ENCODE results near the gene MKNK1. TPM values are rescaled to one million over a fixed set of nuclear protein-coding genes. Genes with fewer than 3 reads are reported as not detected.

MKNK1 gene
- total RNA-seq, 4 donors from 2014 or later: 27.7 to 37.0 (median 29.3) TPM

DNA sequence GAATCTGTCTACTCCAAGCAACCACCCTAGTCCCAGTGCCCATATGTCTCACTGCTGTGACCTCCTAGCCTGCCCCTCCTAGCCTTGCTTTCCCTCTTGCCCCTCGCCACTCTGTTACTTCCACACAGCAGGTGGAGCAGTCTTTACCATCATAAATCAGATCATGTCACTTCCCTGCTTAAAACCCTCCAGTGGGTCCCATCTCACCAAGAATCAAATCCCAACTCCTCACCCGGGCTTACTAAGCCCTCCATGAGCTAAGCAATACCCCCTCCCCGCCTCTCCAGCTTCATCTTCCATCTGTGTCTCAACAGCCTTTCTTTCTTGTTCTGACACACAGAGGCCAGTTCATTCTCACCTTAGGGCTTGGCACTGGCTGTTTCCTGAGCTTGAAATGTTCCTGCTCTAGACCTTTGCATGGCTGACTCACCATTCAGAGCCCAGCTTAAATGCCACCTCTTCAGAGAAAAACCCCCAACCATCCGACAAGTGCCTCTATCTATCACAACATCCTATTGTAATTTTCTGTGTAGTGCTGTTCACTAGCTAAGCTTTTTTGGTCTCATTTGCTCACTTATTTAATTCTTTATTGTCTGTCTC lies 74.9 kb downstream of the MKNK1 start:
- Histone ChIP-seq H3K27ac (replicated peaks in 1 of 4) (no peak overlapping the region), H3K9me3 (no peaks in the 10 kb centered on the region), H3K36me3 (no peaks in the 10 kb centered on the region), H3K27me3 (peaks cover 0 to 50% (median 0%) of the 10 kb centered on the region in 4 donors), H3K4me1 (peaks cover 7 to 20% (median 14%) of the 10 kb centered on the region in 4 donors), H3K4me3 (no peak overlapping the region)
- TF ChIP-seq POLR2AphosphoS5 (IDR thresholded peaks at IDR 0.05) (no peak), POLR2A (IDR thresholded peaks at IDR 0.05; ENCODE audit: low read depth) (no peak), EP300 (IDR thresholded peaks at IDR 0.05) (no peak)
- TF ChIP-seq, protein P1, sequence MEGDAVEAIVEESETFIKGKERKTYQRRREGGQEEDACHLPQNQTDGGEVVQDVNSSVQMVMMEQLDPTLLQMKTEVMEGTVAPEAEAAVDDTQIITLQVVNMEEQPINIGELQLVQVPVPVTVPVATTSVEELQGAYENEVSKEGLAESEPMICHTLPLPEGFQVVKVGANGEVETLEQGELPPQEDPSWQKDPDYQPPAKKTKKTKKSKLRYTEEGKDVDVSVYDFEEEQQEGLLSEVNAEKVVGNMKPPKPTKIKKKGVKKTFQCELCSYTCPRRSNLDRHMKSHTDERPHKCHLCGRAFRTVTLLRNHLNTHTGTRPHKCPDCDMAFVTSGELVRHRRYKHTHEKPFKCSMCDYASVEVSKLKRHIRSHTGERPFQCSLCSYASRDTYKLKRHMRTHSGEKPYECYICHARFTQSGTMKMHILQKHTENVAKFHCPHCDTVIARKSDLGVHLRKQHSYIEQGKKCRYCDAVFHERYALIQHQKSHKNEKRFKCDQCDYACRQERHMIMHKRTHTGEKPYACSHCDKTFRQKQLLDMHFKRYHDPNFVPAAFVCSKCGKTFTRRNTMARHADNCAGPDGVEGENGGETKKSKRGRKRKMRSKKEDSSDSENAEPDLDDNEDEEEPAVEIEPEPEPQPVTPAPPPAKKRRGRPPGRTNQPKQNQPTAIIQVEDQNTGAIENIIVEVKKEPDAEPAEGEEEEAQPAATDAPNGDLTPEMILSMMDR (IDR thresholded peaks at IDR 0.05): no peak
- 67% methylated on average over 4 of the region's 4 CpGs for WGBS
- no peak for DNase-seq (ENCODE audit: extremely low spot score)
- intact Hi-C loops (cut with DNase I): loop anchor here (2.0 kb wide), 1 partner anchor 52 kb away; no protein-coding TSS in a partner anchor

DNA sequence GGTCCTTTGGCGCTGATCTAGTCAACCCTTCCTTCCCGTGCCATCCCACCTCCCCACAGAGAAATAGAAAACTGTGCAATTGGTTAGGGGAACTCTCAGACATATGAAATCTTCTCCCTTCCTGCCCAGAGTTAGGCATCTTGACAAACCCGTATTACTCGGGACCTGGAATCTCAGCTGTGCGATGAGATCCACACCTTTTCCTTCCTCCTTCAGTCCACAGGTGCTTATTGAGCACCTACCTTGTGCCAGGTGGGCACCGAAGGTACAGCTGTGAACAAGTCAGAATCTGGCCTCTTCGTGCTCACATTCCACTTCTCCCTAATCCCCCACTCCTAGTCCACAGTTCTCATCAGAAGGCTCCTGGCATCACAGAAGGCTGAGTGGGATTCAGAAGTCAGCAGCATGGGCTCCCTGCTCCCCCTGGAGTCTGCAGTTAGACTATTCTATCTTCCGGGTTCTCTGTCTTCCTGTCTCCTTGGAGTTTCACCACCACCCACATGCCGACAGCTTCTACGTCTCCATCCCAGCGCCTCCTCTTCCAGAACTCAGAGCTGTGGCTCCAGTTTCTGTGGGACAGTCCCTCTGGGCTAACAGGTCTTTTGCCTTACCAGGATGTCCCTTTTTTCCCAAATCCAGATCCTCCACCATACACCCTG lies 75.6 kb downstream of the MKNK1 start:
- Histone ChIP-seq H3K9me3 (no peaks in the 10 kb centered on the region), H3K4me1 (peaks cover 5 to 15% (median 9%) of the 10 kb centered on the region in 4 donors), H3K36me3 (no peaks in the 10 kb centered on the region), H3K27ac (replicated peaks in 1 of 4) (no peak overlapping the region), H3K4me3 (no peak overlapping the region), H3K27me3 (peaks cover 0 to 50% (median 0%) of the 10 kb centered on the region in 4 donors)
- no peak for TF ChIP-seq EP300 (IDR thresholded peaks at IDR 0.05)
- TF ChIP-seq, protein P1 (IDR thresholded peaks at IDR 0.05): peak in 1 of 3 experiments; percentile 1
- WGBS: 42% methylated on average over 9 of the region's 11 CpGs
- DNase-seq (ENCODE audit: extremely low spot score): no peak
- intact Hi-C loops (cut with DNase I): loop anchor here (1.0 to 2.0 kb wide), 2 partner anchors 52 to 81 kb away; no protein-coding TSS in a partner anchor

DNA sequence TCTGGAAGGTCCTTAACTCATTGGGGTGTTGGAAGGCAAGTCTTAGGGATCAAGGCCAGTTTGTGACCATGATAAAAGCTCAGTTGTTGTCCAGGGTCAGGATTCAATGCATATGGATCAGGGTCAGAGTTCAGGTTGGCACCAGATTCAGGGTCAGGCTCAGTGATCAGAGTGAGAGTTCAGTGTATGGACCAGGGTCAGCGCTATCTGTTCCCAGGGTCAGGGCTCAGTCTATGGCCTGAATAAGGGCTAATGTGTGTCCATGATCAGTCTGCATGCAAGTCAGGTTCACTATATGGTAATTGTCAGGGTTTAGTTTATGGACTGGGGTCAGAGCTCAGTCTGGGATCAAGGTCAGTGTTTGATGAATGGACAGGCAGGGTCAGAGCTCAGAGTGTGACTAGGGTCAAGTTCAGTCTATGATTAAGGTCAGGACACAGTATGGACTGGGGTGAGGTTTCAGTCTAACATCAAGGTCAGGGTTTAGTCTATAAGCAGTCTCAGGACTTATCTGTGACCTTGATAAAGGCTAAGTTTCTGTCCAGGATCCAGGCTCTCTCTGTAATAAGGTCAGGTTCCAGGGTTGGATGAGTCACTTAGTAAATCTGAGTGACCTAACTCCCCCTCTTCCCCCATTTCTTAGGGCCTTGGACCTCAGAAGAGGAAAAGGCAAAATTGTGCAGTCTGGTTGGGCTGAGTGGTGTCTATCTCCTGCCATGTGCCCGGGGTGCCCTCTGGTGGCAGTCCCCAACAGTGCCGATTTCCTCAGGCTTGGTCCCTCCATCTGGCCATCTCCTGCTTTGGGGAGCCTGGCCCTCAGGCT lies 76.4 kb downstream of the MKNK1 start:
- Histone ChIP-seq H3K4me3 (no peak overlapping the region), H3K27me3 (peaks cover 0 to 50% (median 0%) of the 10 kb centered on the region in 4 donors), H3K27ac (replicated peaks in 1 of 4) (no peak overlapping the region), H3K9me3 (no peaks in the 10 kb centered on the region), H3K36me3 (no peaks in the 10 kb centered on the region), H3K4me1 (peaks cover 3 to 14% (median 5%) of the 10 kb centered on the region in 4 donors)
- intact Hi-C loops (cut with DNase I): loop anchor here (1.0 to 2.0 kb wide), 2 partner anchors 51 to 80 kb away; no protein-coding TSS in a partner anchor
- TF ChIP-seq POLR2AphosphoS5 (IDR thresholded peaks at IDR 0.05) (peak in 1 of 2 donors; percentile 23), POLR2A (IDR thresholded peaks at IDR 0.05; ENCODE audit: low read depth) (no peak), EP300 (IDR thresholded peaks at IDR 0.05) (no peak)
- TF ChIP-seq, protein P1 (IDR thresholded peaks at IDR 0.05): peak; percentile 90 to 95 (median 94)
- DNase-seq (ENCODE audit: extremely low spot score): peak; percentile 95
- 88% methylated on average over 1 of the region's 3 CpGs for WGBS

DNA sequence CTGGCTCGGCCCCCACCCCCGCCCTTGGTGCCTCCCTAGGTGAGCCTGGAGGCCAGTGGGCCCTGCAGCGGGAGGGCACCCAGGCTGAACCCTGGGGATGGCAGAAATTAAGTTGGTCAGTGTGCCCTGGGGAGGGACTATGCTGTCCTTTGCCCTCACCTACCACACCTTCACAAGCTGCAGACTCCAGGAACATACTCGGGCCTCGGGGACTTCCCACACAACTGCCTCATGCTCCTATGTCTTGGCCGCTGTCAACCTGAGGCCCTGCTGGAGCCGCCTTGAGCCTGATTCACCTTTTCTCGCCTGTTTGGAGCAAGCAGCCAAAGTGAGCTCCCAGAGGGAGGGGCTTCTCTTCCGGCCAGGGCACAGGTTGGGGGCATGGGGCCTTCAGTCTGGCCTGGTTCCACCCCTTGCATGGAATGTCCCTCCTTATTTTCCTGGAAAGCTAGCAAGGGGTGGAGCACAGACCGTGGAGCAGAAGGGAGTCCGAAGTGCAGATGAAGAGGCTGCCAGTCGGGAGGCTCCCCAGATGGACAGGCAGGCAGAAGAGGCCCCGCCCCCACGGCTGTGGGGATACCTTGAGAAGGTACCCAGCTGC lies 77.3 kb downstream of the MKNK1 start:
- H3K9me3 ChIP-seq: no peaks in the 10 kb centered on the region
- H3K27me3 ChIP-seq: peaks cover 0 to 50% (median 0%) of the 10 kb centered on the region in 4 donors
- DNase-seq (ENCODE audit: extremely low spot score): no peak
- no peak overlapping the region for H3K4me3 ChIP-seq
- intact Hi-C loops (cut with DNase I): no loop called here
- peaks cover 0 to 14% (median 2%) of the 10 kb centered on the region in 4 donors for H3K4me1 ChIP-seq
- WGBS: 51% methylated on average over 10 of the region's 14 CpGs
- no peak overlapping the region for H3K27ac ChIP-seq (replicated peaks in 1 of 4)
- TF ChIP-seq, protein P1 (IDR thresholded peaks at IDR 0.05): no peak
- TF ChIP-seq POLR2A (IDR thresholded peaks at IDR 0.05; ENCODE audit: low read depth) (no peak), POLR2AphosphoS5 (IDR thresholded peaks at IDR 0.05) (no peak), EP300 (IDR thresholded peaks at IDR 0.05) (no peak)
- H3K36me3 ChIP-seq: no peaks in the 10 kb centered on the region

Measured in esophagus muscularis mucosa (tissue), 4 donors.